Thymus (tissue), 11 donors: ENCODE results near the gene PRIM1. TPM values are rescaled to one million over a fixed set of nuclear protein-coding genes. Genes with fewer than 3 reads are reported as not detected.
A peak's percentile ranks its signal among the peaks of the same experiment; 100 is the strongest.
"Not testable (repeated sequence)": the region's sequence is repeated elsewhere in the genome, so short reads cannot be mapped to it uniquely, and the experiment has no call there.

ENCODE experiments used
- DNase-seq, 9 donors: peaks; one replicate each; pipeline ENCODE4 v3.0.0-alpha.2; 2013; ENCODE audit warnings: low spot score in 9 of 9, low read depth in 6 of 9, missing footprints in 1 of 9
- H3K27ac ChIP-seq, 2 donors: one replicate each; pipeline ENCODE4 v1.5.1; 2013; ENCODE audit warnings: control low read depth in 1 of 2, low read depth in 1 of 2, low read length in 1 of 2, mild to moderate bottlenecking in 1 of 2, moderate library complexity in 1 of 2
- H3K27me3 ChIP-seq, 2 donors: one replicate each; pipeline ENCODE4 v1.5.1; 2013; ENCODE audit warnings: low read length in 1 of 2; ENCODE audit not compliant: control insufficient read depth in 2 of 2, insufficient read depth in 1 of 2
- H3K36me3 ChIP-seq, 2 donors: one replicate each; pipeline ENCODE4 v1.5.1; 2013; ENCODE audit warnings: low read length in 1 of 2, mild to moderate bottlenecking in 1 of 2, moderate library complexity in 1 of 2; ENCODE audit not compliant: control insufficient read depth in 2 of 2, insufficient read depth in 2 of 2
- H3K4me1 ChIP-seq, 2 donors: one replicate each; pipeline ENCODE4 v1.5.1; 2013; ENCODE audit warnings: low read length in 2 of 2; ENCODE audit not compliant: control insufficient read depth in 2 of 2, insufficient read depth in 2 of 2
- H3K4me3 ChIP-seq, 2 donors: one replicate each; pipeline ENCODE4 v1.5.1; 2013; ENCODE audit warnings: low read length in 2 of 2, control low read depth in 1 of 2, mild to moderate bottlenecking in 1 of 2
- H3K9me3 ChIP-seq, 2 donors: one replicate each; pipeline ENCODE4 v1.5.1; 2013; ENCODE audit warnings: low read length in 1 of 2, mild to moderate bottlenecking in 1 of 2; ENCODE audit not compliant: control insufficient read depth in 2 of 2, insufficient read depth in 1 of 2
- WGBS: extraction: QIAGEN DNeasy Blood & Tissue Kit; methylation state at CpG from one replicate; pipeline ENCODE4 v1.1.7; 2013; 5-methylcytosine and 5-hydroxymethylcytosine counted together
- polyA plus RNA-seq: library from polyadenylated mRNA; stranded (reverse); fragments of 200-250 nt; gene quantifications from one replicate; pipeline ENCODE4 v1.2.3, GENCODE V29; 2013
- total RNA-seq: library from RNA; stranded (reverse); fragments of 120-200 nt; gene quantifications from one replicate; pipeline ENCODE4 v1.2.4, GENCODE V29; 2013
- donor health status: healthy.

PRIM1 gene
- total and polyA plus RNA-seq, 2 donors: 6.9 to 37.6 TPM

DNA sequence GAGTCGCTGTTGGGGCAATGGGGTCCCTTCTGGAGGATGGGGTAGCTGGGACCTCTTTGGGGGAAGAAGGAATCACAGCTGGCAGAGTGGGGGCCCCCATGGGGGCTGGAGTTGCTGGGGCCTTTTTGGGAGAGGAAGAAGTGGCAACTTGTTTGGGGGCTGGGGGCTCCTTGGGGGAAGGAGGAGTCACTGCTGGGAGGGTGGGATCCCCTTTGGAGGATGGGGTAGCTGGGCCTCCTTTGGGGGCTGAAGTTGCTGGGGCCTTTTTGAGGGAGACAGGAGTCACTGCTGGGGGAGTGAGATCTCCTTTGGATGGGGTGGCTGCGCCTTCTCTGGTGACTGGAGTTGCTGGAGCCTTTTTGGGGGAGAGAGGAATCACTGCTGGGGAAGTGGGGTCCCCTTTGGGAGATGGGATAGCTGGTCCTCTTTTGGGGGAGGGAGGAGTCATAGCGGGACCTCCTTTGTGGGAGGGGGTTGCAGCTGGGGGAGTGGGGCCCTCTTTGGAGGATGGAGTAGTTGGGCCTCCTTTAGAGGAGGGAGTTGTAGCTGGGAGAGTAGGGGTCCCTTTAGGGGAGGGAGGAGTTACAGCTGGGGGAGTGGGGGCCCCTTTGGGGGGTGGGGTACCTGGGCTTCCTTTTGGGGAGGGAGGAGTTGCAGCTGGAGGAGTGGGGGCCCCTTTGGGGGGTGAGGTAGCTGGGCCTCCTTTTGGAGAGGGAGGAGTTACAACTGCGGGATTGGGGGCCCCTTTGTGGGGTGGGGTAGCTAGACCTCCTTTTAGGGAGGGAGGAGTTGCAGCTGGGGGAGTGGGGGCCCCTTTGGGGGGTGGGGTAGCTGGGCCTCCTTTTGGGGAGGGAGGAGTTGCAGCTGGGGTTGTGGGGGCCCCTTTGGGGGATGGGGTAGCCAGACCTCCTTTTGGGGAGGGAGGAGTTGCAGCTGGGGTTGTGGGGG is 34.9 kb downstream of the PRIM1 start:
- peak in 3 of 9 donors; percentile 48 to 66 (median 61) for DNase-seq
- Histone ChIP-seq H3K27me3 (no peaks in the 10 kb centered on the region), H3K9me3 (peaks cover 0 to 10% of the 10 kb centered on the region in 2 donors), H3K27ac (peak overlapping the region; percentile 20 to 70), H3K4me1 (peaks cover 43 to 73% of the 10 kb centered on the region in 2 donors), H3K36me3 (peaks cover 63 to 83% of the 10 kb centered on the region in 2 donors), H3K4me3 (no peak overlapping the region)
- 71% methylated on average over 4 of the region's 4 CpGs for WGBS

DNA sequence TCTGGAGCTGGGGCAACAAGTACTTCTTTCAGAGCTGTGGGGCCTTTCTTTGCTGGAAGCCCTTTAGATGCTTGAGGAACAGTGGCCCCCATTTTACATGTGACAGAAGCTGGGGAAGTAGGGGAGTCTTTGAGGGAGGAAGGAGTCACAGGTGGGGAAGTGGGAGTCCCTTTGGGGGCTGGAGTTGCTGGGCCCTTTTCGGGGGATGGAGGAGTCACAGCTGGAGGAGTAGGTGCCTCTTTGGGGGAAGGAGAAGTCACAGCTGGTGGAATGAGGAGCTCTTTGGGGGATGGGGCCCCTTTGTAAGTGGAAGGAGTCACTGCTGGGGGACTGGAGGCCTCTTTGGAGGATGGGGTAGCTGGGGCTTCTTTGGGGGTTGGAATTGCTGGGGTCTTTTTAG is 35.7 kb downstream of the PRIM1 start:
- peaks cover 37 to 67% of the 10 kb centered on the region in 2 donors for H3K4me1 ChIP-seq
- peaks cover 64 to 84% of the 10 kb centered on the region in 2 donors for H3K36me3 ChIP-seq
- no peaks in the 10 kb centered on the region for H3K27me3 ChIP-seq
- WGBS: 14% methylated on average over 1 of the region's 1 CpG
- DNase-seq: no peak
- H3K4me3 ChIP-seq: no peak overlapping the region
- peaks cover 0 to 10% of the 10 kb centered on the region in 2 donors for H3K9me3 ChIP-seq
- peak overlapping the region; percentile 20 to 70 for H3K27ac ChIP-seq

GRCh38 chr12:56715798-56716197 is 36.3 kb downstream of the PRIM1 start:
- Histone ChIP-seq H3K4me3 (no peak overlapping the region), H3K27me3 (no peaks in the 10 kb centered on the region), H3K27ac (peak overlapping the region in 1 of 2 donors; percentile 70), H3K9me3 (peaks cover 0 to 10% of the 10 kb centered on the region in 2 donors), H3K4me1 (peaks cover 31 to 61% of the 10 kb centered on the region in 2 donors), H3K36me3 (peaks cover 60 to 82% of the 10 kb centered on the region in 2 donors)
- WGBS: 96% methylated on average over 8 of the region's 8 CpGs
- no peak for DNase-seq

- H3K27ac ChIP-seq: no peak overlapping the region
- H3K9me3 ChIP-seq: peaks cover 0 to 10% of the 10 kb centered on the region in 2 donors
- H3K36me3 ChIP-seq: peaks cover 47 to 68% of the 10 kb centered on the region in 2 donors
- H3K27me3 ChIP-seq: no peaks in the 10 kb centered on the region
- DNase-seq: no peak
- peaks cover 24 to 52% of the 10 kb centered on the region in 2 donors for H3K4me1 ChIP-seq
- no peak overlapping the region for H3K4me3 ChIP-seq
- WGBS: 98% methylated on average over 2 of the region's 2 CpGs
Measured at GRCh38 chr12:56714431-56714929, 37.6 kb downstream of the PRIM1 start.

- WGBS: 96% methylated on average over 3 of the region's 3 CpGs
- H3K27me3 ChIP-seq: no peaks in the 10 kb centered on the region
- peaks cover 18 to 41% of the 10 kb centered on the region in 2 donors for H3K4me1 ChIP-seq
- H3K4me3 ChIP-seq: no peak overlapping the region
- DNase-seq: no peak
- H3K36me3 ChIP-seq: peaks cover 39 to 58% of the 10 kb centered on the region in 2 donors
- H3K9me3 ChIP-seq: peaks cover 0 to 4% of the 10 kb centered on the region in 2 donors
- H3K27ac ChIP-seq: no peak overlapping the region
Measured at GRCh38 chr12:56713345-56713744, 38.8 kb downstream of the PRIM1 start.

DNA sequence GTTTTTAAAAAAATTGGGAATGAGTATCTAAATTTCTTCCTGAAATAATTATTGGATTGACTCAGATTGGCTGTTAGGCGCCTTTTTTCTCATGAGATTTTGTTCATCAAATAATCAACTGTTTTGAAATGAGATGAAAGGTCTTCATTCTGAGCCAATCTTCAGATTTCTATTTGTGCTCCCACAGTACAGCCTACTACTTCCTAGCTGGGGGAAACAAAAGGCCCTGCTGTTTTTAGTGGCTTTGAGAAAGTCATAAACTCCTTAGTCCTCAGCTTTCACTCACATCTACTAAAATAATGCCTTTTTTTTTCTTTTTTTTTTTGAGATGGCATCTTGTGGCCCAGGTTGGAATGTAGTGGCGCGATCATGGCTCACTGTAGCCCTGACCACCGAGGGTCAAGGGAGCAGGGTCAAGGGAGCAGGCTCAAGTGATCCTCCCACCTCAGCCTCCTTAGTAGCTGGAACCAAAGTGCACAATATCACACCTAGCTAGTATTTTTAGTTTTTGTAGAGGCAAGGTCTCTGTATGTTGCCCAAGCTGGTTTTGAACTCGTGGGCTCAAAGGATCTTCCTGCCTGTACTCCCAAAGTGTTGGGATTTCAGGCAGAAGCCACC is 42.3 kb downstream of the PRIM1 start:
- Histone ChIP-seq H3K36me3 (peaks cover 33 to 36% of the 10 kb centered on the region in 2 donors), H3K27ac (peak overlapping the region; percentile 41 to 46), H3K4me1 (peaks cover 0 to 10% of the 10 kb centered on the region in 2 donors), H3K9me3 (no peaks in the 10 kb centered on the region), H3K4me3 (no peak overlapping the region), H3K27me3 (no peaks in the 10 kb centered on the region)
- 97% methylated on average over 5 of the region's 5 CpGs for WGBS
- DNase-seq: no peak

DNA sequence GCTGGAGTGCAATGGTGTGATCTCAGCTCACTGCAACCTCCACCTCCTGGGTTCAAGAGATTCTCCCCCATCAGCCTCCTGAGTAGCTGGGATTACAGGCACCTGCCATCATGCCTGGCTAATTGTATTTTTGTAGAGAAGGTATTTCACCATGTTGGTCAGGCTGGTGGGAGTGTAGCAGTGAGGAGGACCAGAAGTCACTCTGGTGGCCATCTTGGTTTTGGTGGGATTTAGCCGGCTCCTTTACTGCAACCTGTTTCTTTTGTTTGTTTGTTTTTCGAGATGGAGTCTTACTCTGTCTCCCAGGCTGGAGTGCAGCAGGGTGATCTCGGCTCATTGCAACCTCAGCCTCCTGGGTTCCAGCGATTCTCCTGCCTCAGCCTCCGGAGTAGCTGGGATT is 47.6 kb downstream of the PRIM1 start:
- not testable (repeated sequence) for DNase-seq, H3K4me3 ChIP-seq, H3K36me3 ChIP-seq, H3K27ac ChIP-seq, H3K27me3 ChIP-seq, H3K4me1 ChIP-seq, H3K9me3 ChIP-seq
- WGBS: 96% methylated on average over 5 of the region's 5 CpGs

- peaks cover 0 to 4% of the 10 kb centered on the region in 2 donors for H3K27me3 ChIP-seq
- no peak for DNase-seq
- no peaks in the 10 kb centered on the region for H3K9me3 ChIP-seq
- H3K4me1 ChIP-seq: peaks cover 0 to 4% of the 10 kb centered on the region in 2 donors
- H3K27ac ChIP-seq: no peak overlapping the region
- no peak overlapping the region for H3K4me3 ChIP-seq
- 93% methylated on average over 3 of the region's 3 CpGs for WGBS
- no peaks in the 10 kb centered on the region for H3K36me3 ChIP-seq
Measured at GRCh38 chr12:56699020-56699661, 53.0 kb downstream of the PRIM1 start.
